Measurements from ENCODE around the gene IMMP2L. TPM values are rescaled to one million over a fixed set of nuclear protein-coding genes. Genes with fewer than 3 reads are reported as not detected.

The IMMP2L gene
- total and polyA plus RNA-seq, 2 of the 4 experiments (the other 2 are of a cell fraction), result 5.8 to 9.3 TPM

DNA sequence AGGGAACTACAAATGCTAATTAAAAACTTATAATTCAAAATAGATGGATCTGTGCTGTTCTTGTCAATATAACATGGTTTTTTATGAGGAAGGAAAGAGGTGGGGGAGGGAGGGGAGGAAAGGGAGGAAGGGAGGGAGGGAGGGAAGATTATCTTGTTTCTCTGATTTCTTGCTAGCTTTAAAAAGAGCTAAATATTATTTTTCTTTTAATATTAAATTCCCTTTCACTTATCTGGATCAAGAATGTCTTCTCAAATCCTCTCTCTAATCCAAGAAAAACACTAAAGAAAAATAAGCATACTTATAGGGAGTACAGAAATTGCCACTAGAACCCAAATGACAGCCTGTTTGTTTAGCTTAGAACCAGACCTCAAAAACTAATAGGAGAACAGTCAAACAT is 416.2 kb downstream of the IMMP2L start:
- Histone ChIP-seq H4K91ac (ENCODE audit: insufficient read depth, low read depth, low read length) (no peak overlapping the region), H3K4me1 (ENCODE audit: control insufficient read depth, insufficient read depth, low read length) (no peaks in the 10 kb centered on the region), H3K36me3 (ENCODE audit: control insufficient read depth, insufficient read depth, low read length) (no peaks in the 10 kb centered on the region), H3K79me1 (ENCODE audit: low read depth in 1 of 2, low read length in 2 of 2) (no peaks in the 10 kb centered on the region), H3K9me3 (ENCODE audit: control insufficient read depth, insufficient read depth, low read length) (no peaks in the 10 kb centered on the region), H3K56ac (ENCODE audit: extremely low read depth, insufficient read depth, low read length) (no peak overlapping the region), H3K14ac (replicated peaks; ENCODE audit: low read depth, low read length) (no peak overlapping the region), H3K4ac (ENCODE audit: low read depth, low read length) (no peak overlapping the region), H3K4me3 (ENCODE audit: insufficient read depth, low read depth, low read length) (no peak overlapping the region), H4K20me1 (ENCODE audit: insufficient read depth, low read length) (no peaks in the 10 kb centered on the region), H3K18ac (ENCODE audit: low read depth, low read length) (no peak overlapping the region), H2BK5ac (ENCODE audit: low read depth, low read length, poor library complexity, severe bottlenecking) (no peak overlapping the region), H4K5ac (ENCODE audit: low read depth, low read length) (no peak overlapping the region), H3K9ac (ENCODE audit: low read depth, low read length) (no peak overlapping the region), H2BK15ac (ENCODE audit: low read depth, low read length) (no peak overlapping the region), H3K9me1 (ENCODE audit: insufficient read depth, low read length) (no peaks in the 10 kb centered on the region), H3K4me2 (ENCODE audit: low read depth, low read length) (no peak overlapping the region), H3K23ac (ENCODE audit: low read depth, low read length) (no peak overlapping the region), H2AK9ac (replicated peaks; ENCODE audit: low read depth, low read length, poor library complexity) (no peak overlapping the region), H2AFZ (replicated peaks; ENCODE audit: low read length, poor library complexity) (no peak overlapping the region), H2BK20ac (ENCODE audit: low read depth, low read length) (no peak overlapping the region), H2BK120ac (ENCODE audit: low read depth, low read length) (no peak overlapping the region), H4K8ac (ENCODE audit: low read depth in 2 of 2, low read length in 2 of 2) (no peak overlapping the region), H3K27ac (ENCODE audit: insufficient read depth, low read length) (no peak overlapping the region), H3K27me3 (ENCODE audit: control insufficient read depth, insufficient read depth, low read length) (no peaks in the 10 kb centered on the region), H2AK5ac (ENCODE audit: low read depth, low read length) (no peak overlapping the region)
- ChIA-PET CTCF (interaction anchor here (0.5 to 1.6 kb wide), 2 partner anchors 13 to 123 kb away, joined by 3 to 4 read pairs; no protein-coding TSS in a partner anchor), POLR2A (ENCODE audit: unreplicated experiment) (no interaction called here)
- BruUV-seq (replicated peaks), result no TSS peak
- intact Hi-C loops (cut with micrococcal nuclease), result no loop called here
- ATAC-seq (ENCODE audit: low read depth) (no peak), DNase-seq (no peak)
- TF ChIP-seq FOS (IDR thresholded peaks at IDR 0.05; ENCODE audit: low read depth, low read length) (no peak), MAFK (IDR thresholded peaks at IDR 0.05; ENCODE audit: low read depth, low read length) (no peak), CTCF (conservative IDR thresholded peaks at IDR 0.05; ENCODE audit: low read depth, low read length) (no peak)
- in situ Hi-C loops (cut with MboI; ENCODE audit: low sequenced_read_pairs), result no loop called here
- dilution Hi-C loops (cut with HindIII; ENCODE audit: low sequenced_read_pairs, unreplicated experiment), result no loop called here
